Measurements from ENCODE around the gene ITGA1.

Gene ITGA1

GRCh38 chr5:52878656-52879055 lies 90.9 kb downstream of the ITGA1 start:
- TF ChIP-seq, protein P1, sequence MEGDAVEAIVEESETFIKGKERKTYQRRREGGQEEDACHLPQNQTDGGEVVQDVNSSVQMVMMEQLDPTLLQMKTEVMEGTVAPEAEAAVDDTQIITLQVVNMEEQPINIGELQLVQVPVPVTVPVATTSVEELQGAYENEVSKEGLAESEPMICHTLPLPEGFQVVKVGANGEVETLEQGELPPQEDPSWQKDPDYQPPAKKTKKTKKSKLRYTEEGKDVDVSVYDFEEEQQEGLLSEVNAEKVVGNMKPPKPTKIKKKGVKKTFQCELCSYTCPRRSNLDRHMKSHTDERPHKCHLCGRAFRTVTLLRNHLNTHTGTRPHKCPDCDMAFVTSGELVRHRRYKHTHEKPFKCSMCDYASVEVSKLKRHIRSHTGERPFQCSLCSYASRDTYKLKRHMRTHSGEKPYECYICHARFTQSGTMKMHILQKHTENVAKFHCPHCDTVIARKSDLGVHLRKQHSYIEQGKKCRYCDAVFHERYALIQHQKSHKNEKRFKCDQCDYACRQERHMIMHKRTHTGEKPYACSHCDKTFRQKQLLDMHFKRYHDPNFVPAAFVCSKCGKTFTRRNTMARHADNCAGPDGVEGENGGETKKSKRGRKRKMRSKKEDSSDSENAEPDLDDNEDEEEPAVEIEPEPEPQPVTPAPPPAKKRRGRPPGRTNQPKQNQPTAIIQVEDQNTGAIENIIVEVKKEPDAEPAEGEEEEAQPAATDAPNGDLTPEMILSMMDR (conservative IDR thresholded peaks at IDR 0.05) = no peak
- no peak overlapping the region for H3K27ac ChIP-seq

DNA sequence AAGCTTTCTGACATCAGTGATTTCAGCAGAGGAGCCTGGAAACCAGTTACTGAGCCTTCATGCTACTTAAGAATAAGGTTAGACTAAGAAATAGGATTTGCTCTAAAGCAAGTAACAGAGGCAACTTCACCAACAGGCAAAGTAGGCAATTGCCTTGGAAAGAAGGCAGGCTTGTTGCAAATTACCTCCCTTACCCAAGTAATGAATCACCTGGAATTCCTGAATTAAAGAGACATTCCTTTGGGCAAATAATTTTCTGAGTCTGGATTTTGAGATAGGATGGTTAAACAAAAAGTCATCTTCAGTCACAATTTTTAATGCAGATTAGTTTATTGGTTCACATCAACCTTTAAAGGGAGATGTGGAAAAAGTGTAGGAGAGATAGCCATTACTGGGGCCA lies 92.8 kb downstream of the ITGA1 start:
- TF ChIP-seq, protein P1 (conservative IDR thresholded peaks at IDR 0.05) = no peak
- no peak overlapping the region for H3K27ac ChIP-seq

DNA sequence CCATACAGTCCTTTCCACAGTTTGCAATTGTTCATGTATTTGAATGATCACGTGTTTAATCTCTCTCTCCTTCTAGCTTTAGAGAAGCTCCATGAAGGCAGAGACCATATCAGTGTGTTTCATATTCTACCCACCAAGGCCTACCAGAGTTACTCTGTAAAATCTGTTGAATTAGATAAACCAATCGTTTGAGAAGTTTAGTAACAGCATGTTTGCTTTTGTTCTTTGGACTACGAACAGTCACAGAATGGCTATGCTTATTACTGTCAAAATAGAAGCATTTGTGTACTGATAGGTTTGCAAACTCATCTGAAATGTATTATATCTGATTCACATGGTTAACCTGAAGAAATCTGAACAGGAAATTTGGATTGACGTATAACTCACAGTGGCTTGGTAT lies 93.8 kb downstream of the ITGA1 start:
- H3K27ac ChIP-seq = no peak overlapping the region
- TF ChIP-seq, protein P1 (conservative IDR thresholded peaks at IDR 0.05) = no peak

DNA sequence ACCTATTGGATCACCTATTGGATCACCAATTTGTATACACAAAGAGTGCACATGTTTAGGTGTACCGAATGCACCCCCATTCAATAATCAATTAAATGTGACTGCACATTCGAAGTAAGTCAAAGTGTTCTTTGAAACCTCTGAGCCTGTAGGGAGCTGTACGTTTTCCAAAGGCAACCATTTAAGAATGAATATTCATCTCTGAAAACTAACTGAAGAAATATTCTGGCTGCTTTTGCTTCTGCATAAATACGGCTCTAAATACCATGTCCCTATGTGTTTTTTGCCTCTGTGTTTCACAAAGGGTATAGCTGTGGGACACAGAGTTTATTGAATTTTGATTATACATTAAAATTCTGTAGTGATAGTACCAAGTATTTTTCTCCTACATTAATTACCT lies 95.4 kb downstream of the ITGA1 start:
- no peak overlapping the region for H3K27ac ChIP-seq
- TF ChIP-seq, protein P1 (conservative IDR thresholded peaks at IDR 0.05) = no peak

DNA sequence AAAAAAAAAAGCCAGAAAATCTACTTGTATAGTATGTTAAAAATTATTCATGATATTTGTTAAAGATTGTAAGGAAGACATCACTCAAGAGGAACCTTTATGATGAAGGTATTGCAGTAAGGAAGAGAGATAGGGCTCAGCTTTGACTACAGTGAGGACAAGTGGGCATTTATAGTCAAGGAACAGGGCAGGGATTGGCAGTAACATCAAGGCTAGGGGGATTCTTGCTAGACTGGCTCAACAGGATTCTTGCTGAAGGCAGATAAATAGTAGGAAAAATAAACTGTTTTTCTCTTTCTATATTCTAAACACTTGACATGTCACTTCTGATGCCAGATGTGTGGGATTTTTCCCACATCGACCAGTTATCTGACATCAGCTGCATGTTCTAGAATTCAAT lies 96.7 kb downstream of the ITGA1 start:
- H3K27ac ChIP-seq = no peak overlapping the region
- TF ChIP-seq, protein P1 (conservative IDR thresholded peaks at IDR 0.05) = no peak

DNA sequence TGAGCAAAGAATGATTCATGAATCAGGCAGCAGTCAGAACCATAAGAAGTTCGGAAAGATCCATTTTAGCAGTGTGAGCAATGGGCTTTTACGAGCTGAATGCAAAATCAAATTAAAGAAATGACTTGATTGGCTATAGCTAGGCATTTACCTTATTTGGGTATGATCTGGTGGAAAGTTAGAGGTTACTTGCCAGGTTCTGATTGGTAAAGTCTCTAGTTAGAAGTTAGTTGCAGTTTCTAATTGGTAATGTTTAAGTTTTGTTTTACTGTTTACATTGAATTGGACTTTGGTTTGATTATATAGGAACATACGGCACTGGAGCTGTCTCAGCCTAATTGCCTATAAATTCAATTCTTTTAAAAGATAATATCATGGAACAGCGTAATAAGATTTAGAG lies 97.9 kb downstream of the ITGA1 start:
- TF ChIP-seq, protein P1 (conservative IDR thresholded peaks at IDR 0.05) = no peak
- H3K27ac ChIP-seq = no peak overlapping the region

DNA sequence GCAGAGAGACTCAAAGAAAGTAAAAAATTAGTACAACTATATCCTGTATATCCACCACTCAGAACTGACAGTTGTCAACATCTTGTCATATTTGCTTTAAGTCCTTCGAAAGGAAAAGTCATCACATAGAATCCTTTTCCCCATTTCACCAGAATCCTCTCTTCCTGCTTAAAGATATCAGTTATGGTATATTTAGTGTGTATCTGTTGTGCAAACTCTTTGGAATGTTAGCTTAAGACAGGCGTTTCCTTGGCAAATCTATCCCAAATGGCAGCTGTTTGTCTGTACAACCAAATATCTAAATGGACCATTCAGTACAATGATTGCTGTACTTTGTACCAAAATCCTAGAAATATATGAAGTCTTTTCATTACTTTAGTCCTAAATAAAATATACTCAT lies 98.5 kb downstream of the ITGA1 start:
- no peak overlapping the region for H3K27ac ChIP-seq
- TF ChIP-seq, protein P1 (conservative IDR thresholded peaks at IDR 0.05) = no peak

- no peak overlapping the region for H3K27ac ChIP-seq
- TF ChIP-seq, protein P1 (conservative IDR thresholded peaks at IDR 0.05) = no peak
Observed at GRCh38 chr5:52887066-52887465, 99.3 kb downstream of the ITGA1 start.
